Activated naive CD4-positive, alpha-beta T cell treated with anti-CD3 and anti-CD28 coated beads for 36 hours (primary cell): ENCODE data around the gene THOC2. TPM values are rescaled to one million over a fixed set of nuclear protein-coding genes. Genes with fewer than 3 reads are reported as not detected.
"Not testable (repeated sequence)": the region's sequence is repeated elsewhere in the genome, so short reads cannot be mapped to it uniquely, and the experiment has no call there.

ENCODE experiments used
- CTCF ChIA-PET: fragments of 350-600 bp; sonication (Branson Sonifier 250); formaldehyde crosslinking; loops from one replicate; lab custom pipeline; 2021; ENCODE audit warnings: antibody characterized with exemption; lab: Charles Lee
- DNase-seq: peaks from one replicate; pipeline ENCODE4 v3.0.0-alpha.2; 2020
- H3K27ac Mint-ChIP-seq: one replicate; pipeline ENCODE4 v1.8.0; 2021; ENCODE audit warnings: mild to moderate bottlenecking, mixed read lengths
- H3K27me3 Mint-ChIP-seq: one replicate; pipeline ENCODE4 v1.8.0; 2021; ENCODE audit warnings: low read depth, mixed read lengths
- H3K36me3 Mint-ChIP-seq: one replicate; pipeline ENCODE4 v1.8.0; 2021; ENCODE audit warnings: low read depth, mixed read lengths
- H3K4me1 Mint-ChIP-seq: one replicate; pipeline ENCODE4 v1.8.0; 2021; ENCODE audit warnings: low read depth, mixed read lengths
- H3K4me3 Mint-ChIP-seq: one replicate; pipeline ENCODE4 v1.8.0; 2021; ENCODE audit warnings: mild to moderate bottlenecking, moderate library complexity, mixed read lengths
- H3K9me3 Mint-ChIP-seq: one replicate; pipeline ENCODE4 v1.8.0; 2021; ENCODE audit warnings: mixed read lengths
- intact Hi-C: fragments of 100-400 bp; cut with micrococcal nuclease; formaldehyde crosslinking; loops from one replicate; pipeline ENCODE4 v1.15.1; 2023
- total RNA-seq, 2 experiments: library from RNA; stranded (reverse); gene quantifications; one replicate each; pipeline ENCODE4 v1.2.3, GENCODE V29; 2021

THOC2 gene
- total RNA-seq, 2 experiments from 2014 or later: 78.2 to 79.9 TPM

- intact Hi-C loops: no loop called here
- CTCF ChIA-PET: no interaction called here
- Mint-ChIP-seq H3K27me3 (no peaks in the 10 kb centered on the region), H3K4me3 (no peak overlapping the region), H3K4me1 (no peaks in the 10 kb centered on the region), H3K36me3 (no peaks in the 10 kb centered on the region), H3K27ac (no peak overlapping the region), H3K9me3 (no peaks in the 10 kb centered on the region)
- DNase-seq: no peak
Measured at GRCh38 chrX:123753656-123754350, 21.0 kb upstream of the THOC2 start.

- CTCF ChIA-PET: interaction anchor here (0.7 kb wide), 1 partner anchor 307 kb away, joined by 3 read pairs; no protein-coding TSS in a partner anchor
- Mint-ChIP-seq H3K9me3 (no peaks in the 10 kb centered on the region), H3K27me3 (no peaks in the 10 kb centered on the region), H3K36me3 (no peaks in the 10 kb centered on the region), H3K4me1 (no peaks in the 10 kb centered on the region), H3K27ac (no peak overlapping the region), H3K4me3 (no peak overlapping the region)
- no peak for DNase-seq
- intact Hi-C loops: no loop called here
Measured at GRCh38 chrX:123749643-123750042, 16.8 kb upstream of the THOC2 start.

- H3K9me3 Mint-ChIP-seq: no peaks in the 10 kb centered on the region
- H3K27me3 Mint-ChIP-seq: no peaks in the 10 kb centered on the region
- CTCF ChIA-PET: no interaction called here
- no peak overlapping the region for H3K27ac Mint-ChIP-seq
- intact Hi-C loops: no loop called here
- H3K4me1 Mint-ChIP-seq: no peaks in the 10 kb centered on the region
- no peak for DNase-seq
- H3K36me3 Mint-ChIP-seq: no peaks in the 10 kb centered on the region
- H3K4me3 Mint-ChIP-seq: no peak overlapping the region
Measured at GRCh38 chrX:123745511-123745910, 12.7 kb upstream of the THOC2 start.

GRCh38 chrX:123743312-123743711 is 10.5 kb upstream of the THOC2 start:
- CTCF ChIA-PET: no interaction called here
- no peak for DNase-seq
- Mint-ChIP-seq H3K4me1 (no peaks in the 10 kb centered on the region), H3K9me3 (no peaks in the 10 kb centered on the region), H3K4me3 (no peak overlapping the region), H3K27me3 (no peaks in the 10 kb centered on the region), H3K36me3 (no peaks in the 10 kb centered on the region), H3K27ac (no peak overlapping the region)
- intact Hi-C loops: no loop called here

- H3K4me1 Mint-ChIP-seq: no peaks in the 10 kb centered on the region
- H3K9me3 Mint-ChIP-seq: no peaks in the 10 kb centered on the region
- H3K27me3 Mint-ChIP-seq: no peaks in the 10 kb centered on the region
- no peaks in the 10 kb centered on the region for H3K36me3 Mint-ChIP-seq
- DNase-seq: no peak
- H3K27ac Mint-ChIP-seq: no peak overlapping the region
- CTCF ChIA-PET: no interaction called here
- intact Hi-C loops: no loop called here
- H3K4me3 Mint-ChIP-seq: no peak overlapping the region
Measured at GRCh38 chrX:123742440-123742839, 9.6 kb upstream of the THOC2 start.

- no peaks in the 10 kb centered on the region for H3K36me3 Mint-ChIP-seq
- intact Hi-C loops: no loop called here
- CTCF ChIA-PET: interaction anchor here (0.5 kb wide), 1 partner anchor 30 kb away, joined by 3 read pairs; no protein-coding TSS in a partner anchor
- no peak overlapping the region for H3K4me3 Mint-ChIP-seq
- no peaks in the 10 kb centered on the region for H3K4me1 Mint-ChIP-seq
- no peak for DNase-seq
- H3K9me3 Mint-ChIP-seq: no peaks in the 10 kb centered on the region
- no peak overlapping the region for H3K27ac Mint-ChIP-seq
- no peaks in the 10 kb centered on the region for H3K27me3 Mint-ChIP-seq
Measured at GRCh38 chrX:123740536-123740935, 7.7 kb upstream of the THOC2 start.

- CTCF ChIA-PET: interaction anchor here (0.5 kb wide), 1 partner anchor 30 kb away, joined by 3 read pairs; no protein-coding TSS in a partner anchor
- intact Hi-C loops: no loop called here
- Mint-ChIP-seq H3K9me3 (no peaks in the 10 kb centered on the region), H3K27ac (no peak overlapping the region), H3K4me3 (no peak overlapping the region), H3K4me1 (no peaks in the 10 kb centered on the region), H3K36me3 (no peaks in the 10 kb centered on the region), H3K27me3 (no peaks in the 10 kb centered on the region)
- DNase-seq: no peak
Measured at GRCh38 chrX:123740006-123740405, 7.2 kb upstream of the THOC2 start.

GRCh38 chrX:123739474-123739873 is 6.6 kb upstream of the THOC2 start:
- Mint-ChIP-seq H3K27me3 (no peaks in the 10 kb centered on the region), H3K4me1 (no peaks in the 10 kb centered on the region), H3K4me3 (no peak overlapping the region), H3K27ac (no peak overlapping the region), H3K36me3 (no peaks in the 10 kb centered on the region), H3K9me3 (no peaks in the 10 kb centered on the region)
- DNase-seq: no peak
- intact Hi-C loops: no loop called here
- CTCF ChIA-PET: no interaction called here

- CTCF ChIA-PET: interaction anchor here (0.6 kb wide), 2 partner anchors 61 to 132 kb away, joined by 3 to 5 read pairs; no protein-coding TSS in a partner anchor
- intact Hi-C loops: no loop called here
- H3K4me1 Mint-ChIP-seq: no peaks in the 10 kb centered on the region
- no peak overlapping the region for H3K4me3 Mint-ChIP-seq
- no peaks in the 10 kb centered on the region for H3K9me3 Mint-ChIP-seq
- no peak for DNase-seq
- no peak overlapping the region for H3K27ac Mint-ChIP-seq
- H3K36me3 Mint-ChIP-seq: no peaks in the 10 kb centered on the region
- no peaks in the 10 kb centered on the region for H3K27me3 Mint-ChIP-seq
Measured at GRCh38 chrX:123738378-123738940, 5.6 kb upstream of the THOC2 start.

- H3K27ac Mint-ChIP-seq: no peak overlapping the region
- DNase-seq: no peak
- H3K4me3 Mint-ChIP-seq: no peak overlapping the region
- H3K27me3 Mint-ChIP-seq: no peaks in the 10 kb centered on the region
- no peaks in the 10 kb centered on the region for H3K9me3 Mint-ChIP-seq
- intact Hi-C loops: no loop called here
- H3K4me1 Mint-ChIP-seq: peaks cover 3% of the 10 kb centered on the region
- CTCF ChIA-PET: interaction anchor here (0.6 kb wide), 1 partner anchor 68 kb away, joined by 3 read pairs; no protein-coding TSS in a partner anchor
- no peaks in the 10 kb centered on the region for H3K36me3 Mint-ChIP-seq
Measured at GRCh38 chrX:123736333-123736921, 3.6 kb upstream of the THOC2 start.

- intact Hi-C loops, CTCF ChIA-PET, H3K36me3 Mint-ChIP-seq, H3K27ac Mint-ChIP-seq, DNase-seq, H3K4me1 Mint-ChIP-seq, H3K4me3 Mint-ChIP-seq, H3K27me3 Mint-ChIP-seq, H3K9me3 Mint-ChIP-seq: not testable (repeated sequence)
Measured at GRCh38 chrX:123735137-123735536, 2.3 kb upstream of the THOC2 start.

- intact Hi-C loops, H3K27ac Mint-ChIP-seq, H3K9me3 Mint-ChIP-seq, H3K27me3 Mint-ChIP-seq, H3K4me3 Mint-ChIP-seq, H3K36me3 Mint-ChIP-seq, CTCF ChIA-PET, DNase-seq: not testable (repeated sequence)
- peaks cover 15% of the 10 kb centered on the region for H3K4me1 Mint-ChIP-seq
Measured at GRCh38 chrX:123734079-123734478, 1.2 kb upstream of the THOC2 start.
